ENCODE results near the gene ACSF3.

DNA sequence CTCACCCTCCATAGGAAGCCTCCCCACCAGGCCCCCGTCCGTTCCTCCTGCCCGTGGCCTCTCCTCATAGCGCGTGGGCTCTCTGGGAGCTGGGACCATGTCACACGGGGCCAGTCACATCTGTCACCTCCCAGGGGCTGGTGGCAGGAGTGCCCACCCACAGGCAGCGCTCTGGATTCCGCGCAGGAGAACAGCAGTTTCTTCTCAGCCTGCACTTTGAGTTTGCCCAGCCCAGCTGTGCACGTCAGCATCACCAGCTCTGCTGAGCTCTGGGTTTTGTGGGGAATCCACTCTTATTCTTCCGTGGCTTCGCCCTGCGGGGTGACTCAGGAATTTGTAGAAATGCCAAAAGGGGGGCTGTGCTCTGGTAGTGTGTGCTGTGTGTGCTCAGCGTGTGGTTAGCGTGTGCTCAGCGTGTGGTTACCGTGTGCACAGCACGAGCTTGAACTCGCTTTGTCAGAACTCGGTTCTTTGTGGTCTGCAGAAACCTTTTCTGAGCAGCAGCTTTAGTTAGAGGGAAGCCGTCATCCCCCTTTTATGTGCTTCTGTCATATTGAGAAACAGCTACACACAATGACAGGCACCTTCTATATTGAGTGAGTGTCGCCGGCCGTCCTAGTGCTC is 3.2 kb downstream of the ACSF3 start:
- TF ChIP-seq, protein P1, sequence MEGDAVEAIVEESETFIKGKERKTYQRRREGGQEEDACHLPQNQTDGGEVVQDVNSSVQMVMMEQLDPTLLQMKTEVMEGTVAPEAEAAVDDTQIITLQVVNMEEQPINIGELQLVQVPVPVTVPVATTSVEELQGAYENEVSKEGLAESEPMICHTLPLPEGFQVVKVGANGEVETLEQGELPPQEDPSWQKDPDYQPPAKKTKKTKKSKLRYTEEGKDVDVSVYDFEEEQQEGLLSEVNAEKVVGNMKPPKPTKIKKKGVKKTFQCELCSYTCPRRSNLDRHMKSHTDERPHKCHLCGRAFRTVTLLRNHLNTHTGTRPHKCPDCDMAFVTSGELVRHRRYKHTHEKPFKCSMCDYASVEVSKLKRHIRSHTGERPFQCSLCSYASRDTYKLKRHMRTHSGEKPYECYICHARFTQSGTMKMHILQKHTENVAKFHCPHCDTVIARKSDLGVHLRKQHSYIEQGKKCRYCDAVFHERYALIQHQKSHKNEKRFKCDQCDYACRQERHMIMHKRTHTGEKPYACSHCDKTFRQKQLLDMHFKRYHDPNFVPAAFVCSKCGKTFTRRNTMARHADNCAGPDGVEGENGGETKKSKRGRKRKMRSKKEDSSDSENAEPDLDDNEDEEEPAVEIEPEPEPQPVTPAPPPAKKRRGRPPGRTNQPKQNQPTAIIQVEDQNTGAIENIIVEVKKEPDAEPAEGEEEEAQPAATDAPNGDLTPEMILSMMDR (IDR thresholded peaks at IDR 0.05): no peak
- no peak for TF ChIP-seq POLR2A (IDR thresholded peaks at IDR 0.05)

Measured in breast epithelium (tissue), 3 donors.